ENCODE data around the gene NRXN3.

- no peak for TF ChIP-seq EZH2phosphoT487 (IDR thresholded peaks at IDR 0.05; ENCODE audit: insufficient read depth, low read depth)
- TF ChIP-seq EZH2 (IDR thresholded peaks at IDR 0.05; ENCODE audit: insufficient read depth, poor library complexity, severe bottlenecking), result no peak
These were observed 1403.3 kb downstream of the NRXN3 start for GRCh38 chr14:79573486-79573885.
